ENCODE data around the gene LHFPL3.
"Not testable (repeated sequence)": the region's sequence is repeated elsewhere in the genome, so short reads cannot be mapped to it uniquely, and the experiment has no call there.

LHFPL3 gene

GRCh38 chr7:104721027-104721426 lies 392.6 kb downstream of the LHFPL3 start:
- DNase-seq = not testable (repeated sequence)

GRCh38 chr7:104723001-104723400 lies 394.6 kb downstream of the LHFPL3 start:
- DNase-seq = no peak

GRCh38 chr7:104758504-104758903 lies 430.1 kb downstream of the LHFPL3 start:
- DNase-seq = peak; percentile 91

- no peak for DNase-seq
These were observed 433.5 kb downstream of the LHFPL3 start for GRCh38 chr7:104761892-104762291.

GRCh38 chr7:104767113-104767512 lies 438.7 kb downstream of the LHFPL3 start:
- no peak for DNase-seq

- DNase-seq = no peak
These were observed 439.6 kb downstream of the LHFPL3 start for GRCh38 chr7:104767826-104768536.

- DNase-seq = no peak
These were observed 444.3 kb downstream of the LHFPL3 start for GRCh38 chr7:104772405-104773345.

- DNase-seq = no peak
These were observed 445.4 kb downstream of the LHFPL3 start for GRCh38 chr7:104773796-104774195.

GRCh38 chr7:104775531-104775930 lies 447.1 kb downstream of the LHFPL3 start:
- DNase-seq = peak; percentile 58

GRCh38 chr7:104777301-104777800 lies 448.9 kb downstream of the LHFPL3 start:
- no peak for DNase-seq

GRCh38 chr7:104779888-104780287 lies 451.5 kb downstream of the LHFPL3 start:
- DNase-seq = no peak

GRCh38 chr7:104784686-104785085 lies 456.3 kb downstream of the LHFPL3 start:
- no peak for DNase-seq

GRCh38 chr7:104789780-104790179 lies 461.4 kb downstream of the LHFPL3 start:
- DNase-seq = peak; percentile 22

GRCh38 chr7:104790440-104790839 lies 462.0 kb downstream of the LHFPL3 start:
- no peak for DNase-seq

GRCh38 chr7:104791080-104791479 lies 462.7 kb downstream of the LHFPL3 start:
- DNase-seq = no peak

- DNase-seq = no peak
These were observed 464.7 kb downstream of the LHFPL3 start for GRCh38 chr7:104793066-104793465.

- no peak for DNase-seq
These were observed 465.8 kb downstream of the LHFPL3 start for GRCh38 chr7:104794154-104794553.

- DNase-seq = no peak
These were observed 466.2 kb downstream of the LHFPL3 start for GRCh38 chr7:104794589-104794988.

GRCh38 chr7:104795086-104795485 lies 466.7 kb downstream of the LHFPL3 start:
- no peak for DNase-seq

GRCh38 chr7:104795616-104796398 lies 467.4 kb downstream of the LHFPL3 start:
- no peak for DNase-seq

GRCh38 chr7:104800307-104800706 lies 471.9 kb downstream of the LHFPL3 start:
- DNase-seq = no peak

- DNase-seq = no peak
These were observed 472.6 kb downstream of the LHFPL3 start for GRCh38 chr7:104801022-104801421.

- DNase-seq = peak; percentile 9
These were observed 475.5 kb downstream of the LHFPL3 start for GRCh38 chr7:104803931-104804330.

All from NCI-H2171 treated with DMSO at 0.1 percent for 48 hours (cell line).